K562 (cell line): ENCODE data around the gene HIPK1. TPM values are rescaled to one million over a fixed set of nuclear protein-coding genes. Genes with fewer than 3 reads are reported as not detected.

Experiments
- ATAC-seq: fragments of 200-7000 bp; cut with Tn5 transposase; 3 replicates; pipeline ENCODE4 v1.9.1; 2020; ENCODE audit warnings: moderate library complexity
- BruUV-seq: library from RNA; stranded (reverse); fragments of 400-500 nt; replicated peaks from 2 replicates; lab custom pipeline; 2021; lab: Mats Ljungman, UMichigan
- CTCF ChIA-PET: fragments of 300-600 bp; formaldehyde crosslinking; extraction: SDS; loops from one replicate; lab custom pipeline; 2021; ENCODE audit warnings: low intra/inter-chr PET ratio; lab: Yijun Ruan, JAX
- POLR2A ChIA-PET: fragments of 300-600, 350-650 bp; sonication (Branson Sonifier 250); formaldehyde crosslinking; extraction: SDS; loops from one replicate; lab custom pipeline; 2021; ENCODE audit warnings: antibody characterized with exemption, inconsistent platforms; lab: Yijun Ruan, JAX
- DNase-seq, 4 experiments: peaks; one replicate each; pipeline versions ENCODE4 v3.0.0 to v3.0.0-alpha.2; 2011 to 2018; ENCODE audit warnings: low spot score in 3 of 4, mixed read lengths in 3 of 4; ENCODE audit errors: extremely low read depth in 1 of 4
- FAIRE-seq: peaks from 2 replicates; lab custom pipeline; 2011; peaks lifted over from hg19 to GRCh38; lab: Jason Lieb, UNC
- H2AFZ ChIP-seq: 2 replicates; pipeline ENCODE4 v1.6.0; 2011; ENCODE audit warnings: low read depth, low read length, control low read depth, inconsistent platforms
- H3K27ac ChIP-seq: fragments of 200-600 bp; 3 replicates; pipeline ENCODE4 v1.8.0; 2011; ENCODE audit warnings: low read depth, mild to moderate bottlenecking, control low read depth, inconsistent platforms, low read length, moderate library complexity, mixed read lengths; ENCODE audit errors: extremely low read depth
- H3K27me3 ChIP-seq, 2 experiments: fragments of 300-600 bp in 1 of 2; 2 replicates in 1 of 2; 3 replicates in 1 of 2; pipeline versions ENCODE4 v1.6.0 to v1.8.0; 2011; ENCODE audit warnings: inconsistent platforms in 2 of 2, low read length in 2 of 2, mild to moderate bottlenecking in 1 of 2, mixed read lengths in 1 of 2, moderate library complexity in 1 of 2; ENCODE audit not compliant: control insufficient read depth in 2 of 2, insufficient read depth in 2 of 2
- H3K36me3 ChIP-seq: fragments of 300-600 bp; 3 replicates; pipeline ENCODE4 v1.8.0; 2011; ENCODE audit warnings: mild to moderate bottlenecking, low read length, inconsistent platforms; ENCODE audit not compliant: control insufficient read depth, insufficient read depth
- H3K4me1 ChIP-seq, 2 experiments: fragments of 200-600 bp in 1 of 2; replicated peaks in 1 of 2; 2 replicates in 1 of 2; 3 replicates in 1 of 2; pipeline versions ENCODE4 v1.5.1 to v1.8.0; 2011; ENCODE audit warnings: inconsistent platforms in 2 of 2, low read length in 2 of 2, mild to moderate bottlenecking in 1 of 2, mixed read lengths in 1 of 2, moderate library complexity in 1 of 2; ENCODE audit not compliant: control insufficient read depth in 2 of 2, insufficient read depth in 2 of 2
- H3K4me2 ChIP-seq: 2 replicates; pipeline ENCODE4 v1.6.1; 2011; ENCODE audit warnings: low read length, control low read depth, inconsistent platforms, mixed read lengths; ENCODE audit not compliant: insufficient read depth
- H3K4me3 ChIP-seq: fragments of 200-600 bp; sonication (generic), shearing (Covaris generic); 2 replicates; pipeline ENCODE4 v1.5.1; 2016; ENCODE audit warnings: control low read depth, inconsistent platforms
- H3K79me2 ChIP-seq: fragments of 200-600 bp; 3 replicates; pipeline ENCODE4 v1.8.0; 2011; ENCODE audit warnings: low read length, inconsistent platforms; ENCODE audit not compliant: control insufficient read depth, insufficient read depth
- H3K9ac ChIP-seq, 2 experiments: 2 replicates each; pipeline versions ENCODE4 v1.6.0 to v1.6.1; 2011; ENCODE audit warnings: low read depth in 2 of 2, low read length in 2 of 2, control low read depth in 1 of 2, inconsistent platforms in 1 of 2, mild to moderate bottlenecking in 1 of 2, mixed read lengths in 1 of 2; ENCODE audit not compliant: insufficient read depth in 1 of 2
- H3K9me1 ChIP-seq: one replicate; pipeline ENCODE4 v1.6.0; 2011; ENCODE audit warnings: inconsistent platforms, mild to moderate bottlenecking, low read length, moderate library complexity; ENCODE audit not compliant: control insufficient read depth, insufficient read depth
- H3K9me3 ChIP-seq: replicated peaks from 2 replicates; pipeline ENCODE4 v1.5.1; 2011; ENCODE audit warnings: low read depth, low read length, inconsistent platforms; ENCODE audit not compliant: control insufficient read depth, insufficient read depth
- H4K20me1 ChIP-seq: replicated peaks from 2 replicates; pipeline ENCODE4 v1.6.1; 2011; ENCODE audit warnings: low read length, inconsistent platforms, mixed read lengths; ENCODE audit not compliant: control insufficient read depth, insufficient read depth
- CCNT2 ChIP-seq: IDR thresholded peaks from 2 replicates; pipeline ENCODE4 v1.6.1; 2011; ENCODE audit warnings: borderline replicate concordance, low read depth, mild to moderate bottlenecking, moderate library complexity, mixed read lengths, low read length; ENCODE audit not compliant: insufficient read length; ENCODE audit errors: extremely low read depth
- HNRNPL ChIP-seq: fragments of 200-400 bp; formaldehyde crosslinking; IDR thresholded peaks from 2 replicates; pipeline ENCODE4 v1.6.1; 2017; ENCODE audit warnings: low read depth, mild to moderate bottlenecking, low read length
- ZBTB11 ChIP-seq, 3 experiments: fragments of 200-800 bp in 1 of 3; fragments of 250-450 bp in 1 of 3; fragments of 450-650 bp in 1 of 3; sonication (Bioruptor Pico) in 1 of 3; sonication (Bioruptor generic) in 1 of 3; formaldehyde crosslinking in 1 of 3; IDR thresholded peaks; 2 replicates each; pipeline versions ENCODE4 v1.6.1 to v1.8.0; 2016 to 2022; ENCODE audit warnings: mild to moderate bottlenecking in 2 of 3, missing genetic modification characterization in 2 of 3, missing compliant biosample characterization in 1 of 3, moderate library complexity in 1 of 3
- ZBTB34 ChIP-seq: fragments of 250-450 bp; sonication (Bioruptor Pico); IDR thresholded peaks from 2 replicates; pipeline ENCODE4 v1.8.0; 2021; ENCODE audit warnings: mild to moderate bottlenecking, moderate library complexity
- ZFP30 ChIP-seq: fragments of 250-450 bp; sonication (Bioruptor Pico); IDR thresholded peaks from 2 replicates; pipeline ENCODE4 v1.8.0; 2022; ENCODE audit warnings: moderate library complexity, mild to moderate bottlenecking, inconsistent platforms, borderline replicate concordance
- ZNF165 ChIP-seq: fragments of 250-450 bp; sonication (Bioruptor Pico); IDR thresholded peaks from 2 replicates; pipeline ENCODE4 v1.4.0; 2020; ENCODE audit warnings: borderline replicate concordance
- ZNF79 ChIP-seq: fragments of 250-450 bp; sonication (Bioruptor Pico); IDR thresholded peaks from 2 replicates; pipeline ENCODE4 v1.4.0; 2020; ENCODE audit warnings: low read depth, mild to moderate bottlenecking, moderate library complexity
- WGBS: fragments of 100-300 bp; shearing (Covaris generic); methylation state at CpG from one replicate; pipeline ENCODE4 v1.1.6; 2016; ENCODE audit warnings: low coverage, mixed read lengths; ENCODE audit not compliant: insufficient coverage; ENCODE audit errors: missing lambda C conversion rate; 5-methylcytosine and 5-hydroxymethylcytosine counted together
- in situ Hi-C: fragments of 300-500 bp; cut with MboI; formaldehyde crosslinking; loops from 4 replicates; pipeline ENCODE4 v1.15.0; 2018; ENCODE audit warnings: inconsistent platforms, mixed read lengths
- intact Hi-C: fragments of 100-400 bp; cut with micrococcal nuclease; formaldehyde crosslinking; loops from 2 replicates; pipeline ENCODE4 v1.14.2; 2022
- polyA plus RNA-seq, 8 experiments: library from polyadenylated mRNA; depleted of rRNA in 4 of 8; stranded (reverse) in 5 of 8; unstranded in 3 of 8; fragments of >200 nt; fragmentation: Nextera tagmentation in 2 of 8; fragmentation: Illumina TruSeq in 1 of 8; extraction: Ambion mirVana in 2 of 8; extraction: Trizol in 1 of 8; gene quantifications; 2 replicates each; pipeline versions ENCODE4 v1.2.1 to v1.2.3, GENCODE V29; 2011 to 2014; ENCODE audit warnings: inconsistent platforms in 1 of 8, missing spikeins in 1 of 8
- total RNA-seq, 7 experiments: library from RNA; depleted of rRNA in 6 of 7; stranded (reverse); fragments of >200 nt in 6 of 7; fragmentation: Illumina TruSeq in 2 of 7; extraction: Trizol in 2 of 7; gene quantifications; 2 replicates each; pipeline versions ENCODE4 v1.2.1 to v1.2.3, GENCODE V29; 2011 to 2021; ENCODE audit warnings: low replicate concordance in 1 of 7
- TF ChIP-seq, protein P1 (sequence below), 2 experiments: fragments of 450-650 bp in 1 of 2; IDR thresholded peaks; 2 replicates each; pipeline ENCODE4 v1.6.1; 2011 to 2017; ENCODE audit warnings: low read depth in 2 of 2, antibody characterized with exemption in 1 of 2, borderline replicate concordance in 1 of 2, low read length in 1 of 2, mild to moderate bottlenecking in 1 of 2, mixed read lengths in 1 of 2; ENCODE audit not compliant: control insufficient read depth in 1 of 2

HIPK1 gene
- total and polyA plus RNA-seq, 9 of the 15 experiments (the other 6 are each of a cell fraction or from before 2014, with no cell fraction given) = 10.0 to 57.9 (median 29.6) TPM

DNA sequence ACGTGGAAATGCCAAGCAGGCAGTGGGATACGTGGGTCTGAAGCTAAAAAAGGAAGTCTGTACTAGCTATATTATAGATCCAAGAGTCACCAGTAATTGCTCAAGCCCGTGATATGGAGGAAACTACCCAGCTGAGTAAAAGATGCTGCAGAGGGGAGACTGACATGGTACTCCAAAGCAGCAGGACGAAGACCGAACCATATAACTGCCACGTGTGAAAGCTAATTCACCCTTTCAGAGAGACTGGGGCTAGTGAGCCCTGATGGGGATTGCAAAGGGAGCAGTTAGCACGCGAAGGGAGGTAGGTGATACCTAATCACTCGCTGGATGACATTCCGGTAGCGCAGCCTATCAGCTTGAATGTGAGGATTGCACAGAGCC is 24.8 kb upstream of the HIPK1 start (continued):
- peak in 1 of 3 experiments; percentile 71; a peak in 1 of 6 replicates for TF ChIP-seq ZBTB11 (CRISPR knock-in tag; IDR thresholded peaks at IDR 0.05)
- TF ChIP-seq, all 486 proteins: peak for 29

DNA sequence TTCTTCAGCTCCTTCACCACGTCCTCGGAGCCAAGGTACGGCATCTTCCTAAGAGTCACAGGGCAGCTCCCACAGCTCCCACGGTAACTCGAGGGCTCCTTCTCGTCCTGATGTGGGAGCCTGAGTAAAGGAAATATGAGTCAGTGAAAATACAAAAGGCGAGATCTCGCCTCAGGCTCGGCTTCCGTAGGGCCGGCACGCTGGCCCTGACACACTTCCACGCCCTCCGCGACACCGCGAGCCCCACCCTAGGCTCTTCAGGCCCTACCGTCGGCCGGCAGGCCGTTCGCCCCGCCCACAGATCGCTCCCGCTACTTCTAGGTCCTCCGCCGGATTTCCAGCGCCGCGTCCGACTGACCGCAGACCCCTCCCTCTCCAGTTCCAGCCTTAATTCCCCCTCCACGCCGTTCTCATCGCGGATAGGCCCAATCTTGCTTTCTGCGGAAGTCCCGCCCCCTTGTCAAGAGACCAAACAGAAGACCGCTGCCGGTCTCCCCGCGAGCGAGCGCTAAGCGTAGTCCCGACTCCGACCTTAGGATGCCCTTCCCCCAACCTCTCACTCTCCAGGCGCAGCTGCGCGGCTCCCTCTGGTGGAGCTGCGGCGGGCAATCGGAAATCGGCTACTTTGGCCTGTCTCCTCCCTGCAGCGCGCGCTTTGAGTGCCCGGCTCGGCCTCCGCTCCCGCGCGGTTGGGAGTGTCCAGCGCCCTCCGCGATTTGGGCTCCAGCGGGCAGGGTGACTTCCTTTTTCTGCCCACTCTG is 24.3 kb upstream of the HIPK1 start, which contains the start of the genes AP4B1 and DCLRE1B:
TSS of gene AP4B1 (minus strand) at position 126 of the 761 bp plus-strand sequence. CDS start at position 44, 82 bp downstream.
TSS of gene DCLRE1B (plus strand) at position 653 of the 761 bp plus-strand sequence. CDS start 261 bp downstream, outside the sequence.
- Histone ChIP-seq H3K4me1 (peaks cover 10 to 19% of the 10 kb centered on the region in 2 experiments; a peak in 4 of 5 replicates), H3K9me1 (no peaks in the 10 kb centered on the region), H4K20me1 (no peaks in the 10 kb centered on the region), H3K4me2 (peak within 1 kb of the TSS; percentile 100), H3K36me3 (peaks cover 56% of the 10 kb centered on the region), H3K4me3 (peak within 1 kb of the TSS; percentile 65), H2AFZ (peak within 1 kb of the TSS; percentile 99), H3K27me3 (no peaks in the 10 kb centered on the region), H3K79me2 (peaks cover 48% of the 10 kb centered on the region), H3K27ac (peak within 1 kb of the TSS; percentile 93), H3K9ac (peak within 1 kb of the TSS; percentile 90 to 99), H3K9me3 (no peaks in the 10 kb centered on the region)
- ChIA-PET POLR2A (interaction anchor here (0.7 to 3.8 kb wide), 10 partner anchors 9 to 93 kb away, joined by 3 to 64 read pairs (median 8); partner anchors contain the start of genes HIPK1 and RSBN1), CTCF (interaction anchor here (0.5 to 3.7 kb wide), 7 partner anchors 67 to 765 kb away, joined by 3 to 23 read pairs (median 3); no protein-coding TSS in a partner anchor)
- intact Hi-C loops = loop anchor here (1.0 kb wide), 4 partner anchors 24 to 146 kb away; partner anchors contain the start of genes HIPK1 and PHTF1
- FAIRE-seq = peak; percentile 98
- ATAC-seq = peak; percentile 95
- in situ Hi-C loops = no loop called here
- DNase-seq = peak; percentile 96 to 100 (median 97)
- WGBS = under 1% methylated on average over 67 of the region's 67 CpGs
- BruUV-seq = no TSS peak
- TF ChIP-seq CCNT2 = peak; percentile 93
- TF ChIP-seq, protein P1, sequence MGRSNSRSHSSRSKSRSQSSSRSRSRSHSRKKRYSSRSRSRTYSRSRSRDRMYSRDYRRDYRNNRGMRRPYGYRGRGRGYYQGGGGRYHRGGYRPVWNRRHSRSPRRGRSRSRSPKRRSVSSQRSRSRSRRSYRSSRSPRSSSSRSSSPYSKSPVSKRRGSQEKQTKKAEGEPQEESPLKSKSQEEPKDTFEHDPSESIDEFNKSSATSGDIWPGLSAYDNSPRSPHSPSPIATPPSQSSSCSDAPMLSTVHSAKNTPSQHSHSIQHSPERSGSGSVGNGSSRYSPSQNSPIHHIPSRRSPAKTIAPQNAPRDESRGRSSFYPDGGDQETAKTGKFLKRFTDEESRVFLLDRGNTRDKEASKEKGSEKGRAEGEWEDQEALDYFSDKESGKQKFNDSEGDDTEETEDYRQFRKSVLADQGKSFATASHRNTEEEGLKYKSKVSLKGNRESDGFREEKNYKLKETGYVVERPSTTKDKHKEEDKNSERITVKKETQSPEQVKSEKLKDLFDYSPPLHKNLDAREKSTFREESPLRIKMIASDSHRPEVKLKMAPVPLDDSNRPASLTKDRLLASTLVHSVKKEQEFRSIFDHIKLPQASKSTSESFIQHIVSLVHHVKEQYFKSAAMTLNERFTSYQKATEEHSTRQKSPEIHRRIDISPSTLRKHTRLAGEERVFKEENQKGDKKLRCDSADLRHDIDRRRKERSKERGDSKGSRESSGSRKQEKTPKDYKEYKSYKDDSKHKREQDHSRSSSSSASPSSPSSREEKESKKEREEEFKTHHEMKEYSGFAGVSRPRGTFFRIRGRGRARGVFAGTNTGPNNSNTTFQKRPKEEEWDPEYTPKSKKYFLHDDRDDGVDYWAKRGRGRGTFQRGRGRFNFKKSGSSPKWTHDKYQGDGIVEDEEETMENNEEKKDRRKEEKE (IDR thresholded peaks at IDR 0.05; ENCODE audit: borderline replicate concordance in 1 of 2, control insufficient read depth in 1 of 2, low read depth in 2 of 2, low read length in 1 of 2) = peak in 1 of 2 experiments; percentile 76; a peak in 1 of 4 replicates
- no peak for TF ChIP-seq ZNF165
- no peak for TF ChIP-seq ZFP30
- no peak for TF ChIP-seq ZNF79 (CRISPR knock-in tag)
- no peak for TF ChIP-seq ZBTB34 (CRISPR knock-in tag)
- TF ChIP-seq HNRNPL = peak; percentile 90
